ENCODE data around the gene EXOC3L2. TPM values are rescaled to one million over a fixed set of nuclear protein-coding genes. Genes with fewer than 3 reads are reported as not detected.

Gene EXOC3L2
- 1.2 to 2.3 TPM (median 1.7 TPM) in 5 replicates for total RNA-seq (2022; extraction: Qiagen RNA extraction; ENCODE audit: low read depth)

DNA sequence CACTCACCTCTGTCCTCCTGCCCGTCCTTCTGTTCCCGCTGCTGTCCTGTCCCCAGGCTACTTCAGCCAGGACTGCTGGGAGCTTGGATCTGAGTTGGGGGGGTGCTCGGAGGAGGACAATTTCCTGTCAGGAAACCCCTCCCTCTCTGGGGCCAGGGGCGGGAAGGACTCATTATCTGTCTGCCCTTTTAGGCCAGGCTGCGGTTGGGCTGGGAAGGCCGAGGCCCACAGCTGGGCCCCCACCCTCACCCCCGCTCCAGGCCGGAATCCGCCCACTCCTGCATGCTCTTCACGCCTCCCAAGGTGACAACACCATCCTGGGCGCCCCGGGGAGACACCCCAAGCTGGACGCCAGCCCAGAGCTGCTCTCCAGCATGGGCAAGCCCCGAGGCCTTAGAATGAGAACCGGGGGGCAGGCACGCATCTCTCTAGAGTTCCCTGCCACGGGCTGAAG lies at the start of gene EXOC3L2:
TSS of gene EXOC3L2 (minus strand) at position 74 of the 454 bp plus-strand sequence. CDS start 6,362 bp downstream, outside the sequence.

GRCh38 chr19:45250832-45251451 lies 5.7 kb upstream of the EXOC3L2 start, which contains the start of gene MARK4:
TSS of gene MARK4 (plus strand) at chr19:45251271. CDS start at chr19:45251589, 318 bp downstream.

DNA sequence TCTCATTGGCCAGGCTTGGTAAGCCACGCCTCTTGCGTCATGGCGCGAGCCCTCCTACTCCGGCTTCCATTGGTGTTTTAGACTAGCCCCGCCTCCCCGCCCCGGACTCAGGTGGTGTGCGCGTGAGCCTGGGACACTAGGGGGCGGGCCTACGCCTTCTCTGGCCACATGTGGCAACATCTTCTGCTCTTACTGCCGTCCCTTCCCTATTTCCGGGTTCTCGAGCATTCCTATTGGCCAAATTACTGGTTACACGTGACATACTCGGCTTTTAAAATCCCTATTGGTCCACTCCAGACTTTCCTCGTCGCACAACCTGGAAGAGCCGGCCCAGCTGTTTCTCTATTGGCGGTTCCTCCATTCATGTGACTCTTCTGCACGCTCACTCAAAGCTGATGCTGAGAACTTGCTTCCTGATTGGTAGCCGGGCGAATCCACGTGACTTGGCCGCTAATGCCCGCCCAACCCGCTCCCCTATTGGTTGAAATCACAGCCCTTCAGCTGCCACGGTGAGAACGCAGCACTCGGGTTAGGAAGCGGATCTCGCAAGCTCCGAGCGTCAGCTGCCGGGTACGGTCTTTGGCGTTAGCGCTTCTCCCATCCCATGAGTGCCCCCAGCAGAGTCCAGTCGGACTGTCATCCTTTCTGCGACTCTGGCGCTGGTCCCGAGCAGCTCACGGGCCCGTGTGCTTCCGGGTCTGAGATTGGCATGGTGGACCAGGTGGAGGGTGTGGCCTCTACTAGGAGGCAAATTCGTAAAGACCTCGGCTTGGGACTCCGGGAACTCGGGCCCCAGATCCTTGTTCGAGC lies 66.7 kb downstream of the EXOC3L2 start, which contains the start of gene BLOC1S3:
TSS of gene BLOC1S3 (plus strand) at position 523 of the 810 bp plus-strand sequence. CDS start 513 bp downstream, outside the sequence.

GRCh38 chr19:45177817-45178261 lies 67.4 kb downstream of the EXOC3L2 start, which contains the start of gene TRAPPC6A:
TSS of gene TRAPPC6A (minus strand) at chr19:45178237. CDS start at chr19:45178218, 19 bp downstream.

Other genes with a start within 250 kb of the EXOC3L2 start
- gene RELB, start 243.9 kb downstream of the EXOC3L2 start, total RNA-seq (2022; extraction: Qiagen RNA extraction; ENCODE audit: low read depth), result 20.7 to 43.3 TPM (median 37.9 TPM) in 5 replicates
- 55.4 to 67.9 TPM (median 63.9 TPM) in 5 replicates for gene CLASRP, start 206.4 kb downstream of the EXOC3L2 start, total RNA-seq (2022; extraction: Qiagen RNA extraction; ENCODE audit: low read depth)
- 8.9 to 14.9 TPM (median 12.3 TPM) in 5 replicates for gene ZNF296, start 168.9 kb downstream of the EXOC3L2 start, total RNA-seq (2022; extraction: Qiagen RNA extraction; ENCODE audit: low read depth)
- gene GEMIN7, start 166.1 kb downstream of the EXOC3L2 start, total RNA-seq (2022; extraction: Qiagen RNA extraction; ENCODE audit: low read depth), result 90.6 to 105 TPM (median 94.4 TPM) in 5 replicates
- gene PPP1R37, start 152.2 kb downstream of the EXOC3L2 start, total RNA-seq (2022; extraction: Qiagen RNA extraction; ENCODE audit: low read depth), result 23.0 to 34.7 TPM (median 34.0 TPM) in 5 replicates
- gene NKPD1, start 84.4 kb downstream of the EXOC3L2 start, total RNA-seq (2022; extraction: Qiagen RNA extraction; ENCODE audit: low read depth), result 0.17 to 0.34 TPM (median 0.28 TPM) in 5 replicates
- gene TRAPPC6A, start 67.2 kb downstream of the EXOC3L2 start, total RNA-seq (2022; extraction: Qiagen RNA extraction; ENCODE audit: low read depth), result 39.1 to 47.2 TPM (median 42.7 TPM) in 5 replicates
- 14.5 to 19.8 TPM (median 17.6 TPM) in 5 replicates for gene BLOC1S3, start 66.6 kb downstream of the EXOC3L2 start, total RNA-seq (2022; extraction: Qiagen RNA extraction; ENCODE audit: low read depth)
- 6.5 to 9.8 TPM (median 7.1 TPM) in 5 replicates for gene MARK4, start 5.9 kb upstream of the EXOC3L2 start, total RNA-seq (2022; extraction: Qiagen RNA extraction; ENCODE audit: low read depth)
- 0.10 TPM in 1 of 5 replicates, not detected in the others for gene CKM, start 77.5 kb upstream of the EXOC3L2 start, total RNA-seq (2022; extraction: Qiagen RNA extraction; ENCODE audit: low read depth)
- 0.41 to 0.78 TPM (median 0.65 TPM) in 5 replicates for gene KLC3, start 95.3 kb upstream of the EXOC3L2 start, total RNA-seq (2022; extraction: Qiagen RNA extraction; ENCODE audit: low read depth)
- gene ERCC2, start 125.2 kb upstream of the EXOC3L2 start, total RNA-seq (2022; extraction: Qiagen RNA extraction; ENCODE audit: low read depth), result 10.7 to 13.6 TPM (median 12.8 TPM) in 5 replicates
- gene PPP1R13L, start 159.7 kb upstream of the EXOC3L2 start, total RNA-seq (2022; extraction: Qiagen RNA extraction; ENCODE audit: low read depth), result 36.0 to 42.8 TPM (median 38.5 TPM) in 5 replicates
- gene POLR1G, start 161.2 kb upstream of the EXOC3L2 start, total RNA-seq (2022; extraction: Qiagen RNA extraction; ENCODE audit: low read depth), result 43.2 to 53.5 TPM (median 49.7 TPM) in 5 replicates
- gene ERCC1, start 178.5 kb upstream of the EXOC3L2 start, total RNA-seq (2022; extraction: Qiagen RNA extraction; ENCODE audit: low read depth), result 146 to 178 TPM (median 168 TPM) in 5 replicates
- gene FOSB, start 222.6 kb upstream of the EXOC3L2 start, total RNA-seq (2022; extraction: Qiagen RNA extraction; ENCODE audit: low read depth), result 8.6 to 16.5 TPM (median 13.5 TPM) in 5 replicates

Data from A549 treated with GW870086 at 1 μM for 4 hours (cell line).